ENCODE data around the gene B4GALT5.

GRCh38 chr20:49624317-49624716 is 89.4 kb downstream of the B4GALT5 start:
- TF ChIP-seq POLR2A (IDR thresholded peaks at IDR 0.05; ENCODE audit: low read length) (no peak), SREBF2 (IDR thresholded peaks at IDR 0.05) (no peak), CTCF (IDR thresholded peaks at IDR 0.05) (no peak)

Measured in A549 (cell line).